Calu3 (cell line): Measurements from ENCODE around the gene SRXN1. TPM values are rescaled to one million over a fixed set of nuclear protein-coding genes. Genes with fewer than 3 reads are reported as not detected.

Experiments
- BruUV-seq: library from RNA; stranded (reverse); fragments of 400-500 nt; replicated peaks from 2 replicates; lab custom pipeline; 2021; lab: Mats Ljungman, UMichigan
- CTCF ChIA-PET: fragments of 300-600 bp; sonication (Branson Sonifier 250); formaldehyde crosslinking; loops from one replicate; lab custom pipeline; 2022; ENCODE audit warnings: antibody characterized with exemption; lab: Charles Lee
- DNase-seq: peaks from one replicate; pipeline ENCODE4 v3.0.0; 2022
- H3K27ac Mint-ChIP-seq: one replicate; pipeline ENCODE4 v1.8.0; 2022; ENCODE audit warnings: mixed read lengths; ENCODE audit not compliant: unreplicated experiment
- H3K27me3 Mint-ChIP-seq: one replicate; pipeline ENCODE4 v1.8.0; 2022; ENCODE audit warnings: mixed read lengths; ENCODE audit not compliant: unreplicated experiment
- H3K36me3 Mint-ChIP-seq: one replicate; pipeline ENCODE4 v1.8.0; 2022; ENCODE audit warnings: mild to moderate bottlenecking, moderate library complexity, mixed read lengths; ENCODE audit not compliant: insufficient read depth, unreplicated experiment
- H3K4me1 Mint-ChIP-seq: one replicate; pipeline ENCODE4 v1.8.0; 2022; ENCODE audit warnings: mild to moderate bottlenecking, low read depth, mixed read lengths; ENCODE audit not compliant: unreplicated experiment
- H3K4me3 Mint-ChIP-seq: one replicate; pipeline ENCODE4 v1.8.0; 2022; ENCODE audit warnings: mild to moderate bottlenecking, low read depth, moderate library complexity, mixed read lengths; ENCODE audit not compliant: unreplicated experiment
- H3K9me3 Mint-ChIP-seq: one replicate; pipeline ENCODE4 v1.8.0; 2022; ENCODE audit warnings: low read depth, mixed read lengths; ENCODE audit not compliant: unreplicated experiment
- CTCF ChIP-seq: fragments of 200-600 bp; IDR thresholded peaks from one replicate; pipeline ENCODE4 v1.8.0; 2022; ENCODE audit warnings: antibody characterized with exemption; ENCODE audit not compliant: unreplicated experiment
- intact Hi-C: fragments of 100-400 bp; cut with micrococcal nuclease; formaldehyde crosslinking; loops from one replicate; pipeline ENCODE4 v1.10.0; 2022; ENCODE audit not compliant: unreplicated experiment
- total RNA-seq: library from RNA; stranded (reverse); gene quantifications from 2 replicates; pipeline ENCODE4 v1.2.3, GENCODE V29; 2022

The SRXN1 gene
- total RNA-seq, 1 experiment from 2014 or later: 17.4 TPM

DNA sequence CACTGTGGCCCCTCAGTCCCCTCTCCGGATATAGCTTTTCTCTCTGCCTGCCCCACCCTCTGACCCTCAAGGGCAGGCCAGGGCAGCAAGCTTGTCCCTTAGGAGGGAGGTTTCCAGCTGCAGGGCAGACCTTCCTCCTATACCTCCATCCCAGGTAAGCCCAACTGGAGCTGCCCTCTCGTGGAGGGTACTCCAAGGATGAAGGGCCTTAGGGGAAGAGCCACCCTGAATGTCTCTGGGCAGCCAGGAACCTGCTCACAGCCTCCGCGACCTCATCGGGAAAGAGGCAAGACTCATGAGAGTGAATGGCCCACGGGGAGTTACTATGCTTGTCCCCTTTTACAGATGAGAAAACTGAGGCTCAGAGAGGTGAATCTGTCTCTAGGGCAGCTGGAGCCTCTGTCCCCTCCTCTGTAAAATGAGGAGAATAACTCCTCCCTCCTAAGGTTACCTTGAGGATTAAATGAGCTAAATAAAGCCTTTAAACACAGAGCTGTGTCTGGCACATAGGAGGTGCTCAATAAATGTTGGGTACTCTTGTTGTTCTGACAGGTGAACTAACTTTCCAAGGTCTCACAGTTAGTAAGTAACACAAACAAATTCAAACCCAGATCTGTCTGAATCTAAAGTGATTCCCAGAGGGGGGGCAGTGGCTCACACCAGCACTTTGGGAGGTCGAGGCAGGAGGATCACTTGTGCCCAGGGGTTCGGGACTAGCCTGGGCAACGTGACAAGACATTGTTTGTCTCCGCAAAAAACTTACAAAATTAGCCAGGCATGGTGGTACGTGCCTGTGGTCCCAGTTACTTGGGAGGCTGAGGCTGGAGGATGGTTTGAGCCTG, 12.1 kb downstream of the SRXN1 start:
- no TSS peak for BruUV-seq
- Mint-ChIP-seq H3K36me3 (no peaks in the 10 kb centered on the region), H3K27ac (no peak overlapping the region), H3K27me3 (peaks cover 36% of the 10 kb centered on the region), H3K4me3 (no peak overlapping the region), H3K4me1 (no peaks in the 10 kb centered on the region), H3K9me3 (no peaks in the 10 kb centered on the region)
- intact Hi-C loops: loop anchor here (10.0 kb wide), 1 partner anchor 286 kb away; no protein-coding TSS in a partner anchor
- DNase-seq: no peak
- no peak for TF ChIP-seq CTCF
- CTCF ChIA-PET: interaction anchor here (1.0 kb wide), 2 partner anchors 80 to 90 kb away, joined by 3 read pairs; no protein-coding TSS in a partner anchor

DNA sequence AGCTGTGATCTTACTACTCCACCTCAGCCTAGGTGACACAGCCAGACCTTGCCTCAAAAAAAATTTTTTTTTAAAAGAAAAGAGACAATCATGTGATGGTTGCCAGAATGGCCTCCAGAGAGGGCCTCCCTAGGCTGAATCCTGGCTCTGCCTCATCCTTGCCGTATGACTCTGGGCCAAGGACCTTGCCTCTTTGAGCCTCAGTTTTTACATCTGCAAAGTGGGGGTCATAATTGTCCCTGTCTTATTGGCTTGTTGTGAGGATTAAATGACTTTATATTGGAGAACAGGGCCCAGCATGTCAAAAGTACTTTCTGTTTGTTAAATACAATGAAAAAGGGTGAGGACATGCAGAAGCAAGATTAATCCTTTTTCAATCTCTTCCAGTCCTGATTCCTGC, 14.4 kb downstream of the SRXN1 start:
- BruUV-seq: no TSS peak
- TF ChIP-seq CTCF: no peak
- H3K27me3 Mint-ChIP-seq: peaks cover 60% of the 10 kb centered on the region
- H3K4me1 Mint-ChIP-seq: no peaks in the 10 kb centered on the region
- no peaks in the 10 kb centered on the region for H3K9me3 Mint-ChIP-seq
- H3K36me3 Mint-ChIP-seq: no peaks in the 10 kb centered on the region
- no peak for DNase-seq
- H3K27ac Mint-ChIP-seq: no peak overlapping the region
- intact Hi-C loops: no loop called here
- CTCF ChIA-PET: interaction anchor here (0.6 to 0.7 kb wide), 2 partner anchors 48 to 78 kb away, joined by 3 to 5 read pairs; no protein-coding TSS in a partner anchor
- H3K4me3 Mint-ChIP-seq: no peak overlapping the region

DNA sequence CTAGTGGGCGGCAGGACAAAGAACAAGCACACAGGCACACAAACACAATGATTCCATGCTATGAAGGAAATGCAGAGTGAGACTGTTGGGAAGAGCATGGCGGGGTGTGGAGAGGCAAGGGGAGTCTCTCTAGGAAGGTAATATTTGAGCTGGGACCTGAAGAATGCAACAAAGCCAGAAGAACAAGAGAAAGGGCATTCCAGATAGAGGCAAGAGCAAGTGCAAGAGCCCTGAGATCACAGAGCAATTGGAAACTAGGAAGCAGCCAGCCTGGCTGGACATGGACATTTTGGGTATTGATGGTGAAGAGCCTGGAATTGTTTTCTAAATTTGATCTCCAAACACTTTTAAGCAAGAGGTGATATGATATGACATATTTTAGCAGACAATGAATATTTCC, 15.4 kb downstream of the SRXN1 start:
- Mint-ChIP-seq H3K27me3 (peaks cover 62% of the 10 kb centered on the region), H3K4me1 (no peaks in the 10 kb centered on the region), H3K9me3 (no peaks in the 10 kb centered on the region), H3K27ac (no peak overlapping the region), H3K36me3 (no peaks in the 10 kb centered on the region), H3K4me3 (no peak overlapping the region)
- no peak for DNase-seq
- CTCF ChIA-PET: interaction anchor here (0.6 kb wide), 1 partner anchor 76 kb away, joined by 3 read pairs; no protein-coding TSS in a partner anchor
- BruUV-seq: no TSS peak
- no peak for TF ChIP-seq CTCF
- intact Hi-C loops: no loop called here

GRCh38 chr20:635893-636338, 17.1 kb downstream of the SRXN1 start:
- peak; percentile 20 for DNase-seq
- Mint-ChIP-seq H3K9me3 (no peaks in the 10 kb centered on the region), H3K27me3 (peaks cover 62% of the 10 kb centered on the region), H3K4me3 (no peak overlapping the region), H3K27ac (no peak overlapping the region), H3K36me3 (no peaks in the 10 kb centered on the region), H3K4me1 (no peaks in the 10 kb centered on the region)
- intact Hi-C loops: no loop called here
- no peak for TF ChIP-seq CTCF
- CTCF ChIA-PET: no interaction called here
- BruUV-seq: no TSS peak
